ENCODE results near the gene TSC22D4.
"Not testable (repeated sequence)": the region's sequence is repeated elsewhere in the genome, so short reads cannot be mapped to it uniquely, and the experiment has no call there.

Gene TSC22D4

GRCh38 chr7:100472854-100473499, 6.0 kb downstream of the TSC22D4 start:
- no peak for DNase-seq (ENCODE audit: low read depth in 2 of 2)

DNA sequence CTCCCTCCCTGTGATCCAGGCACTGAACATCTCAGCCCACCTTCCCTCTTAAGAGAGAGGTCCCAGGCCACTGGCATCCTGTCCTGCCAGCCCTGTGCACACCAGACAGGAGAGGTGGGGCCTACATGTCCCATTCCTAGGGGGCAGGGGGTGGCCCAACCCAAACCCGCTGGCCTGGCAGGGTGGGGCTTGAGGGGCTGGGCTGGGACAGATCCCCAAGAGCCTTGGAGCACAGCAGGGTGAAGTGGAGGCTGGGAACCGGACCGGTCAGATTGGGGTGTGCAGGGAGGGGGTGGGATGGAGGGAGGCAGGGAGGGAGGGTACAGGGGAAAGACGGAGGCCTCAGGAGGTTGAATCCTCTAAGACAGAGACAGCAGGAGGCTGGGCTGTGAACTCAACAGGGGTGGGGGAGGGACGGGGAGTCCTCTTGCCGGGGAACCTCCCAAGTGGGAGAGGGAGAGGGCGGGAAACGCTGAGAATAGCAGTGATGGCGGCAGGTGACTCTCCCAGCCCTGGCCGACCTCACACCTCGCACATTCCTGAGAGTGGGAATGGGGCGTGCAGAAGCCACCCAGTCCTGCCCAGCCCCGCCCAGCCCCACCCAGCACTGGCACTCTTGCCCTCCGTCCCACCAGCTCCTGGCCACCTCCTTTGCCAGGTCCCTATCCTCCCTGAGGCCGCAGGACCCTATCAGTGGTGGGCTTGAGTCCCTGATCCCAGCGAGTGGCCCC, 6.7 kb downstream of the TSC22D4 start:
- DNase-seq (ENCODE audit: low read depth in 2 of 2): no peak

DNA sequence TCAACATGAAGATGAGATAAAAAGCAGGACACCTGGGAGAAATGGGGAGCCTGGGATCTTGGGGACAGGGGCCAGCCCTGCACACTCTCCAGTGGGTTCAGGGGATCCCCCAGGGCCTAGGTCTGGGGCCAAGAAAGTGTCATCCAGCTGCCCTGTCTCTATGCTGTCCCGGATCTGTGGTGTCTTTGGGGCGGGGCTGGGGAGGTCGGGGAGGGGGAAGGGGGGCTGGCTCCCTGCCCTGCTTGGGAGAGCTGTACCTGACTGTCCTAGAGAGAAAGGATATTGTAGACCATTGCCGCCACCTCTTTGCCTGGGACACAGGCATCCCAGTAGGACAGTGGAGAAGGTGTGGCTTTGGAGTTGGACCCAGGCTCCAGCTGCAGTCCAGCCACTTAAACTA, 8.0 kb downstream of the TSC22D4 start:
- no peak for DNase-seq (ENCODE audit: low read depth in 2 of 2)

GRCh38 chr7:100469227-100470044, 9.6 kb downstream of the TSC22D4 start:
- peak; percentile 55 to 56 for DNase-seq (ENCODE audit: low read depth in 2 of 2)

DNA sequence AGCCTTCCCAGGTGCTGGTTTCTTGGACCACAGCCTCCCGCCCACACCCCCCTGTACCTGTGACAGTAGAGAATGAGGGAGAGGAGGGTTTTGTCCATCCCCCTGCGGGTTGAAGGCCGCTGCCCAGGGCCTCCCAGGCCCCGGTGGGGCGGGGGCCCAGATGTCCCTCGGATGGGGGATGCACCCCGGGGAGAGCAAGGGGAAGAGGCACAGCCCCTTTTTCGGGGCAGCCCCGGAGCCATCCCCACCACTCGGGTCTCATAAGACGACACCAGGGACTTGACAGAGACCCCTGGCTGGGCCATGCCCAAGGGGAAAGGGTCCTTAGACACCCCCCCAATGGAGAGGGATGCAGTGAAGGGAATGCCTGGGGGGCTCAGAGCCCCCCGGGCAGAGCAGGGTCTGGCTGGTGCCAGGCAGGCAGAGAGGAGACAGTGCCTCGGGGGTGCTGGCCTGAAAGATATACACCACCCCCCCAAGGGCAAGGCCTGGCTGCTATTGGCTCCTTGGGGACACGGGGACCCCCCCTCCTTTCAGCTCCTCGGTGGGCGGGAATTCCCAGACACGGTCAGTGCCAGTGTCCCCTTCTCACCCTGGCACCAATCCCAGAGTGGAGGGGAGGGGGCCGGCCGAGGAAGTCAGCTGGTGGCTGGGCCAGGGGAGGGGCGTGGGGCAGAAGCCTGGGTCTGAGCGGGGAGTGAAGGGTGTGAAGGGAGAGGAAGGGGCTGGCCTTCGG, 11.2 kb downstream of the TSC22D4 start:
- no peak for DNase-seq (ENCODE audit: low read depth in 2 of 2)

GRCh38 chr7:100466653-100467605, 12.1 kb downstream of the TSC22D4 start:
- no peak for DNase-seq (ENCODE audit: low read depth in 2 of 2)

GRCh38 chr7:100465702-100466311, 13.2 kb downstream of the TSC22D4 start:
- no peak for DNase-seq (ENCODE audit: low read depth in 2 of 2)

- no peak for DNase-seq (ENCODE audit: low read depth in 2 of 2)
Observed at GRCh38 chr7:100465299-100465698, 13.7 kb downstream of the TSC22D4 start.

DNA sequence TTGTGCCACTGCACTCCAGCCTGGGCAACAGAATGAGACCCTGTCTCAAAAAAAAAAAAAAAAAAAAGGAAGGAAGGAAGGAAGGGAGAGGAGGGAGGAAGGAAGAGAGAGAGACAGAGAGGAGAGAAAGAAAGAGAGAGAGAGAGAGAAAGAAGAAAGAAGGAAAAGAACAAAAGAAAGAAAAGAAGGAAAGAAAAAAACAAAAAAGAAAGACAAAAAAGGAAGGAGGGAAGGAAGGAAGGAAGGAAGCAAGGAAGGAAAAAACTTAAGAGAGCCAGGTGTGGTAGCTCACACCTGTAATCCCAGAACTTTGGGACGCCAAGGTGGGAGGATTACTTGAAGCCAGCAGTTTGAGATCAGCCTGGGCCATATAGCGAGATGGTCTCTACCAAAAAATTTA, 14.2 kb downstream of the TSC22D4 start:
- DNase-seq (ENCODE audit: low read depth in 2 of 2): no peak

DNA sequence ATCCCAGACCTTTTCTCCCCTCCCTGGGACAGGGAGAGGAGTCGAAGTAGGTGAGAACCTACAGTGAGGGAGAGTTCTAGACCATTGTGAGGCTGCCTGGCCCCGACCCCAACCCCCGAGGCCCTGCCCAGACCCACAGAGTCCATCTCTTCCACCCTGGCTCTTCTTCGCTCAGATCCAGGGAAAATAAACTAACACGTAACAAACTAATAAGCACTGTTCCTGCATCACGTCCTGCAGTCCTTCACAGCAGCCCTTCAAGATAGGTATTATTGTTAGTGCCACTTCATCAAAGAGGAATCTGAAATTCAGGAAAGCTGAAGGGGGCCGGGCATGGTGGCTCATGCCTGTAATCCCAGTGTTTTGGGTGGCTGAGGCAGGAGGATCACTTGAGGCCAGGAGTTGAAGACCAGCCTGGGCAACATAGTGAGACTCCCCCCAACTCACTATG, 14.8 kb downstream of the TSC22D4 start, which contains the start of gene SPACDR:
TSS of gene SPACDR (minus strand) at position 51 of the 451 bp plus-strand sequence. CDS start 235 bp downstream, outside the sequence.
- no peak for DNase-seq (ENCODE audit: low read depth in 2 of 2)

GRCh38 chr7:100457033-100457432, 22.0 kb downstream of the TSC22D4 start:
- DNase-seq (ENCODE audit: low read depth in 2 of 2): no peak

- DNase-seq (ENCODE audit: low read depth in 2 of 2): no peak
Observed at GRCh38 chr7:100456562-100456961, 22.5 kb downstream of the TSC22D4 start.

DNA sequence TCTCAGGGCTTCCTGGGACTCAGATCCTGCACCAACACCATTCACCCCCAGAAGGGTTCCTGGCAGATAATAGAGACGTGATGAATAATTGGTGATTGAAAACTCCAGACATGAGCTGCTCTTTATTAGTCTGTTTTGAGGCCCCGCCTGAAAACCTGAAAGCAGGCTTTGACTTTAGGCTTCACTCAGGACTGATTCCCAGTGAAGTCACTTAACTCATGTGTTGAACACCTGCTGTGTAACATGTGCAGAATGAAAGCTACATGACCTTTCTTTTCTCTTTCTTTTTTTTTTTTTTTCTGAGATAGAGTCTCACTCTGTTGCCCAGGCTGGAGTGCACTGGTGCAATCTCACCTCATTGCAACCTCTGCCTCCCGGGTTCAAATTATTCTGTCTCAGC, 23.8 kb downstream of the TSC22D4 start:
- DNase-seq (ENCODE audit: low read depth in 2 of 2): no peak

DNA sequence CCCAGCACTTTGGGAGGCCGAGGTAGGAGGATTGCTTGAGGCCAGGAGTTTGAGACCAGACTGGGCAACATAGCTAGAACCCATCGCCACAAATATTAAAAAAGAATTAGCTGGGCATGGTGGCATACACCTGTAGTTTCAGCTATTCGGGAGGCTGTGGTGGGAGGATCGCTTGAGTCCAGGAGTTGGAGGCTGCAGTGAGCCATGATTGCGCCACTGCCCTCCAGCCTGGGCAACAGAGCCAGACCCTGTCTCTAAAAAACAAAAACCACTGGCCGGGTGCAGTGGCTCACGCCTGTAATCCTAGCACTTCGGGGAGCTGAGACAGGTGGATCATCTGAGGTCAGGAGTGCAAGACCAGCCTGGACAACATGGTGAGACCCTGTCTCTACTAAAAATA, 25.2 kb downstream of the TSC22D4 start:
- DNase-seq (ENCODE audit: low read depth in 2 of 2): not testable (repeated sequence)

DNA sequence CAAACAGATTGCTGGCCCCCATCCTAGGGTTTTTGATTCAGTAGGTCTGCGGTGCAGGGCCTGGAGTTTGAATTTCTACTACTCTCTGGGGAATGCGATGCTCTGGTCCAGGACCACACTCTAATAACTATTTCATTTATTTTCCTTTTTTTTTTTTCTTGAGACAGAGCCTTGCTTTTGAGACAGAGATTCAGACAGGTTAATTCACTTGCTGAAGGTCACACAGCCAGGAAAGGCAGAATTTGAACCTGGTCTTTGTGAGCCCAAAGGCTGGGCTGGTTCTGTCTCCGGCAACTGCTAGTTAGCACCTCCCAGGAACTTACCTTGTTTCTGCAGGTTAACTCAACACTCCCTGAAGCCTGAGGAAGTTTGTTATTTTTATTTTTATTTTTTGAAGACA, 26.5 kb downstream of the TSC22D4 start:
- no peak for DNase-seq (ENCODE audit: low read depth in 2 of 2)

DNA sequence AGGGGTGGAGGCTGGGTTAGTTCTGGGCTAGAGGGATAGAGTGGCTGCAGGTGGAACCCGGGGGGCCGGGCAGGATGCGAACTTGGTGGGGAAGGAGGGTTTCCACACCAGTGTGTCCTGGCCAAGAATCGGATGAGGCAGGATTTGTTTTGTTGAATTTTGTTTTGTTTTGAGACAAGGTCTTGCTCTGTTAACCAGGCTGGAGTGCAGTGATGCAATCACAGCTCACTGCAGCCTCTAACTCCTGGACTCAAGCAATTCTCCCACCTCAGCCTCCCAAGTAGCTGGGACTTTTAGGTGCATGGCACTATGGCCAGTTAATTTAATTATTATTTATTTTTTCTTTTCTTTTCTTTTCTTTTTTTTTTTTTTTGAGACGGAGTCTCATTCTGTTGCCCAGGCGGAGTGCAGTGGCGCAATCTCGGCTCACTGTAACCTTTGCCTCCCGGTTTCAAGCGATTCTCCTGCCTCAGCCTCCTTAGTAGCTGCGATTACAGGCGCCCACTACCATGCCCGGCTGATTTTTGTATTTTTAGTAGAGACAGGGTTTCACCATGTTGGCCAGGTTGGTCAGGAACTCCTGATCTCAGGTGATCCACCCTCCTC, 29.7 kb downstream of the TSC22D4 start:
- no peak for DNase-seq (ENCODE audit: low read depth in 2 of 2)

DNA sequence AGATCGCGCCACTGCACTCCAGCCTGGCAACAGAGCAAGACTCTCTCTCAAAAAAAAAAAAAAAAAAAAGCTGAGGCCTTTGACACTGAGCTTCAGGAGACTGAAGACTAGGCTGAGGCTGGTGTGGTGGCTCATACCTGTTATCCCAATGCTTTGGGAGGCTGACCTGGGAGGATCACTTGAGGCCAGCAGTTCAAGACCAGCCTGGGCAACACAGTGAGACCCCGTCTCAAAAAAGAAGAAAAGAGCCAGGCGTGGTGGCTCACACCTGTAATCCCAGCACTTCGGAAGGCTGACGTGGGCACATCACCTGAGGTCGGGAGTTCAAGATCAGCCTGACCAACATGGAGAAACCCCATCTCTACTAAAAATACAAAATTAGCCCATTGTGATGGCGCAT, 31.7 kb downstream of the TSC22D4 start:
- not testable (repeated sequence) for DNase-seq (ENCODE audit: low read depth in 2 of 2)

GRCh38 chr7:100446040-100446439, 33.0 kb downstream of the TSC22D4 start:
- no peak for DNase-seq (ENCODE audit: low read depth in 2 of 2)
